RWPE2 (cell line): ENCODE data around the gene TNK2.
"Not testable (repeated sequence)": the region's sequence is repeated elsewhere in the genome, so short reads cannot be mapped to it uniquely, and the experiment has no call there.

ENCODE experiments used
- ATAC-seq: fragments of 200-7000 bp; cut with Tn5 transposase; 3 replicates; pipeline ENCODE4 v1.9.1; 2021; ENCODE audit warnings: low read depth
- DNase-seq: peaks from one replicate; pipeline ENCODE4 v3.0.0-alpha.2; 2020; ENCODE audit warnings: low spot score
- H3K27ac ChIP-seq: fragments of 450-650 bp; 2 replicates; pipeline ENCODE4 v1.5.1; 2017; ENCODE audit warnings: mild to moderate bottlenecking; ENCODE audit not compliant: poor library complexity, severe bottlenecking
- H3K27me3 ChIP-seq: fragments of 250-450 bp; sonication (Bioruptor Pico); 2 replicates; pipeline ENCODE4 v1.5.1; 2021; ENCODE audit warnings: mild to moderate bottlenecking, moderate library complexity; ENCODE audit not compliant: insufficient read depth, poor library complexity, severe bottlenecking
- H3K36me3 ChIP-seq: fragments of 250-450 bp; sonication (Bioruptor Pico); 2 replicates; pipeline ENCODE4 v1.5.1; 2020; ENCODE audit warnings: low read depth, mild to moderate bottlenecking, moderate library complexity
- H3K4me1 ChIP-seq: fragments of 250-450 bp; sonication (Bioruptor Pico); 2 replicates; pipeline ENCODE4 v1.5.1; 2021; ENCODE audit warnings: mild to moderate bottlenecking, moderate library complexity; ENCODE audit not compliant: insufficient read depth, poor library complexity, severe bottlenecking
- H3K4me3 ChIP-seq: fragments of 250-450 bp; sonication (Bioruptor Pico); 2 replicates; pipeline ENCODE4 v1.5.1; 2021; ENCODE audit warnings: mild to moderate bottlenecking, moderate library complexity; ENCODE audit not compliant: severe bottlenecking
- H3K9me3 ChIP-seq: fragments of 250-450 bp; sonication (Bioruptor Pico); 2 replicates; pipeline ENCODE4 v1.5.1; 2021; ENCODE audit warnings: mild to moderate bottlenecking, moderate library complexity; ENCODE audit not compliant: severe bottlenecking
- TF ChIP-seq, protein P1 (sequence below): fragments of 450-650 bp; IDR thresholded peaks from one replicate; pipeline ENCODE4 v1.5.1; 2017; ENCODE audit warnings: mild to moderate bottlenecking, moderate library complexity; ENCODE audit not compliant: poor library complexity, severe bottlenecking

Gene TNK2

DNA sequence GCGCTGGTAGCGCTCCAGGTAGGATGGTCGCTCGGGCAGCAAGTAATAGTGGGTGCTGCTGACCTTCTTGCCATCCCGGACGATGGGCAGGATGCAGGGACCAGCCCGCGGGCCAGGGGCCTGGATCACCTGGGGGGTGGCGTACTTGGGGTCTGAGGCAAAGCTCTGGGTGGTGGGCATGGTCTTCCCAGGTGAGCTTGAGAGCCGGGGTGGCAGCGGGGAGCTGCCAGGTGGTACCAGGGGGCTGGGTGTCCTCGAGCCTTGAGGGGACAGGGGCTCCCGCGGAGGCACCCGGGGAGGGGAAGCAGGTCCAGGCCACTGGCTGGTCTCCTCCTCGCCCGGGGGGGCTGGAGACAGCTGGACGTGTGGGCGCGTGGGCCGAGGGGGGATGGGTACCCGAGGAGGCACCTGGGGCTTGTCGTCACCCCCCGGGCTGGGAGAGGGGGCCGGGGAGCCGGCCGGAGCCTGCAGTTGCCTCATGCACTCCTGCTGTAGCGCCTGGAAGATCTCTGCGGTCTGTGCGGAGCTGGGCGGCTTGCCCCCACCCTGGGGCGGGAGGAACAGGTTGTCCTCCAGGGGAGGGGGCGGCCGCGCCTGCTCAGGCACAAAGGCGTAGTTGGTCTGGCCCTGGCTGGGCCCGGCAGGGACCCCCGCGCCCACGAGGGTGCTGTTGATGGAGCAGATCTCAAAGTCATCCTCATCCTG, 40.6 kb downstream of the TNK2 start:
- TF ChIP-seq, protein P1, sequence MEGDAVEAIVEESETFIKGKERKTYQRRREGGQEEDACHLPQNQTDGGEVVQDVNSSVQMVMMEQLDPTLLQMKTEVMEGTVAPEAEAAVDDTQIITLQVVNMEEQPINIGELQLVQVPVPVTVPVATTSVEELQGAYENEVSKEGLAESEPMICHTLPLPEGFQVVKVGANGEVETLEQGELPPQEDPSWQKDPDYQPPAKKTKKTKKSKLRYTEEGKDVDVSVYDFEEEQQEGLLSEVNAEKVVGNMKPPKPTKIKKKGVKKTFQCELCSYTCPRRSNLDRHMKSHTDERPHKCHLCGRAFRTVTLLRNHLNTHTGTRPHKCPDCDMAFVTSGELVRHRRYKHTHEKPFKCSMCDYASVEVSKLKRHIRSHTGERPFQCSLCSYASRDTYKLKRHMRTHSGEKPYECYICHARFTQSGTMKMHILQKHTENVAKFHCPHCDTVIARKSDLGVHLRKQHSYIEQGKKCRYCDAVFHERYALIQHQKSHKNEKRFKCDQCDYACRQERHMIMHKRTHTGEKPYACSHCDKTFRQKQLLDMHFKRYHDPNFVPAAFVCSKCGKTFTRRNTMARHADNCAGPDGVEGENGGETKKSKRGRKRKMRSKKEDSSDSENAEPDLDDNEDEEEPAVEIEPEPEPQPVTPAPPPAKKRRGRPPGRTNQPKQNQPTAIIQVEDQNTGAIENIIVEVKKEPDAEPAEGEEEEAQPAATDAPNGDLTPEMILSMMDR: no peak
- ATAC-seq (no peak), DNase-seq (peak; percentile 63)
- Histone ChIP-seq H3K4me3 (no peak overlapping the region), H3K27me3 (no peaks in the 10 kb centered on the region), H3K27ac (no peak overlapping the region), H3K4me1 (peaks cover 16% of the 10 kb centered on the region), H3K36me3 (peaks cover 31% of the 10 kb centered on the region), H3K9me3 (no peaks in the 10 kb centered on the region)

DNA sequence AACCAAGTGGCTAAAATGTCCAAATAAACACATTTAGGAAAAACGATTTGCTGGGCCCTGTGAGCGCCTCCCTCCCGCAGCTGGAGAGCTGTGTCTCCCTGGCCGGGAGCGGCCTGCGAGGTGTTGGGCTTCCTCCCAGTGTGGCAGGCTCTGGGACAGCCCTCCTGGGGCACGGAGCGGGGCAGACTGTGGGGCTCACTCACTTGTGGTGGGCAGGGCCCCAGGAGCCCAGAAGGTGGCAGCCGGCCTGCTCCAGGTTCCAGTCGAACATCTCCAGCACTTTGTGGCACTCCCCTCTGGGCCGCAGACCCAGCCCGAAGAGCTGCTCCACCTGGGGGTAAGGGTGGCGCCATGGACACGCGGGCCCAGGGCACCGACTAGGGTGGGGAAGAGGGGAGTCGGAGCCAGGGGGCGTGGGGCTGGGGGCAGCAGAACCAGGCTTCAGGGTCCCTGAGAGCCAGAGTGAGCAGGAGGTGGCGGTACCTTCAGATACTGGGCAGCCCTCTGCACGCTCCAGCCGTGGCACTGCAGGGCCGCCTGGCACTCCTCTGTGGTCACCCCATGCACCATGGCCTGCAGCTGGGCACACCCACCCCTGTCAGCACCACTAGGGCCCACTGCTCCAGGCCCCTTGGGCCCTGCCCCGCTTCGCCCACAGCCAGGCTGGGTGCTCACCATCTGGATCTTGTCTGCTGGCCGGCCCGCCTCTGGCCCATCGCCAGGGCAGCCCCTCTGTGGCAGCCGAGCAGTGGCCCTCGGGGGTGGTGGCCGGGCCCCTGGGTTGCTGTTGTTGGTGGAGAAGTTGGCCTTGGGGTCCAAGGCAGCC, 41.5 kb downstream of the TNK2 start:
- ATAC-seq: no peak
- Histone ChIP-seq H3K27me3 (no peaks in the 10 kb centered on the region), H3K36me3 (peaks cover 24% of the 10 kb centered on the region), H3K27ac (no peak overlapping the region), H3K4me1 (peaks cover 16% of the 10 kb centered on the region), H3K9me3 (no peaks in the 10 kb centered on the region), H3K4me3 (no peak overlapping the region)
- TF ChIP-seq, protein P1: no peak
- DNase-seq: no peak

DNA sequence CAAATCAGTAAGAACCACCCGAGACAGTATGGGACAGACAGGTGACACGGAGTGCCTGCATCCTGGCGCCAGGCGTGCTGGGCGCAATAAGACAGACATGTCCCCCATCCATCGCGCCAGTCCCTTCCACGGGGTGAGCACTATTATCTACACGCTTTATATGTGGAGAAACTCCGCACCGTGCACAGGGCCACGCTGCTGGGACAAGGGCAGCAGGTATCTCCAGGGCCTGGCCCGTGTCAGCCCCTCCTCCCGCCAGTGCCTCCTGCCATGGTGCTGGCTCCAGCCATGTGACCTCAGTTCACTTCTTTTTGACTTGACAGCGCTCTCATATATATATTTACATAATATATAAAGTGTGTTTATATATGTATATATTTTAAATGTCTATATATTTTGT, 42.6 kb downstream of the TNK2 start:
- no peak overlapping the region for H3K4me3 ChIP-seq
- DNase-seq (no peak), ATAC-seq (no peak)
- H3K27me3 ChIP-seq: no peaks in the 10 kb centered on the region
- no peak overlapping the region for H3K27ac ChIP-seq
- H3K9me3 ChIP-seq: no peaks in the 10 kb centered on the region
- peaks cover 11% of the 10 kb centered on the region for H3K4me1 ChIP-seq
- peaks cover 15% of the 10 kb centered on the region for H3K36me3 ChIP-seq
- TF ChIP-seq, protein P1: no peak

DNA sequence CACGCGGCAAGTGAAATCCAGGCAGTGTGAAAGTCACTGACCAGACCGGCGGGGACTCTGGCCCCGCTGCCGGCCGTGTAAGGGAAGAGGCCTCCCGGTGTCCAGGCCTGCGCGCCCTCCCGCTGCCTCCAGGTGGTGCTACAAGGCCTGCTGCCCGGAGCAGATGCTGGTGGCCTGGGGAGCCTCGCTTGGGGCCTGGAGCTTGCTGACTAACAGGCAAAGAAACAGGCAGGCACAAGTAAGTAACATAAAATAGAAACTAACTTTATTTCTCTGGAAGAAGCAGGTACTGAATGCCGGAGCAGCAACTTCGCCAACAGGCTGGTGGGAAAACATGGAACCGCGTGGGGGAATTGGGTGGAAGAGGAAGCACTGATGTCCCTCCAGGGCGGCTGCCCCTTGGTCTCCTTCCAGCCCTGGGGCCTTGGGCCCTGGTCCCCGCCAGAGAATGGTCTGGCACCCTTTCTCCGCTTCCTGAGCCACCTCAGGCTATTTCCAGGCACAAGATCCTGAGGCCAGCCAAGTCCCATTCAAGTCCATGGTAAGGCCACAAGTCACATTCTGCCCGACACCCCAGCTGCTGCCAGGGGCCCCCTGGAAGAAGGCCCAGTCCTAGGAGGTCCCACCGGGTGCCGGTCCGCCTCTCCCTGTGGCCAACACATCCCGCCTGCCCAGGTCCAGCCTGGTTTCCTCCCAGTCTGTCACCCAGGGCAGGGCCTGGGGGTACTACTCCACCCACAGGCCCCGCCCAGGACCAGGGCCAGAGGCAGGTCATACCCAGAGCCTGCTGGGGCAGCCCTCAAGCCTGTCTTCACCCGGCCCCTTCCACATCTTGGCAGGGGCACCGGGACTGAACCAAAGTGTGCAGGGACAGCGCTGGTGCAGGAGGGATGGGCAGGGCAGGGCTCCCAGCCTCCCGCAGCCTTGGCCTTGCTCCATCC, 45.0 kb downstream of the TNK2 start:
- Histone ChIP-seq H3K36me3 (peaks cover 11% of the 10 kb centered on the region; the same call in 1 of the 2 replicates), H3K4me1 (peaks cover 9% of the 10 kb centered on the region), H3K27ac (peak overlapping the region; percentile 69), H3K27me3 (no peaks in the 10 kb centered on the region), H3K9me3 (no peaks in the 10 kb centered on the region), H3K4me3 (no peak overlapping the region)
- TF ChIP-seq, protein P1: peak; percentile 95
- ATAC-seq (peak; percentile 90), DNase-seq (peak; percentile 89)

DNA sequence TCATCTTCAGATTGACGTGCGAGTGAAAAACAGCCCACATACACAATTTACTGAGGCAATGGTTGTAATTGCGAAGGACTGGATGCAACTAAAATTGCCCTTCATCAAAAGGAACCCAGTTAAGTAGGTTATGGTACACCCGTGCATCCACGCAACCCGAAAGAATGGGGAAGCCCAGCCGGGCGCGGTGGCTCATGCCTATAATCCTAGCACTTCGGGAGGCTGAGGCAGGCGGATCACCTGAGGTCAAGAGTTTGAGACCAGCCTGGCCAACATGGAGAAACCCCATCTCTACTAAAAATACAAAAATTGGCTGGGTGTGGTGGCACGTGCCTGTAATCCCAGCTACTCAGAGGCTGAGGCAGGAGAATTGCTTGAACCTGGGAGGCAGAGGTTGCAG, 46.0 kb downstream of the TNK2 start:
- DNase-seq, H3K27ac ChIP-seq, ATAC-seq, H3K36me3 ChIP-seq, H3K27me3 ChIP-seq, H3K4me3 ChIP-seq, H3K4me1 ChIP-seq, H3K9me3 ChIP-seq: not testable (repeated sequence)
